ENCODE data around the gene HSFX3.

GRCh38 chrX:149518236-149518635 is 31.5 kb downstream of the HSFX3 start:
- no peak for TF ChIP-seq FOXM1 (IDR thresholded peaks at IDR 0.05; ENCODE audit: borderline replicate concordance)
- TF ChIP-seq ARNT (IDR thresholded peaks at IDR 0.05), result no peak
- no peak for TF ChIP-seq SP1 (IDR thresholded peaks at IDR 0.05)
- no peak for TF ChIP-seq SUZ12 (IDR thresholded peaks at IDR 0.05)
- no peak for TF ChIP-seq CTBP1 (IDR thresholded peaks at IDR 0.05; ENCODE audit: borderline replicate concordance)
- no peak for TF ChIP-seq TARDBP (IDR thresholded peaks at IDR 0.05)
- no peak for TF ChIP-seq HDGF (IDR thresholded peaks at IDR 0.05; ENCODE audit: borderline replicate concordance)
- no peak for TF ChIP-seq ELF4 (IDR thresholded peaks at IDR 0.05)

Data from HEK293T (cell line).